PFSK-1 (cell line): ENCODE measurements around the gene CLDN22.

Experiments used
- TAF1 ChIP-seq: IDR thresholded peaks from 2 replicates; pipeline ENCODE4 v1.6.1; 2012; ENCODE audit warnings: low read length, control low read depth, borderline replicate concordance; ENCODE audit not compliant: insufficient read depth
- TF ChIP-seq, protein P1 (sequence below), 2 experiments: IDR thresholded peaks; 2 replicates each; pipeline versions ENCODE4 v1.6.1 to v1.8.0; 2011 to 2012; ENCODE audit warnings: low read depth in 2 of 2, low read length in 2 of 2, control low read depth in 1 of 2, inconsistent platforms in 1 of 2, mild to moderate bottlenecking in 1 of 2, moderate library complexity in 1 of 2; ENCODE audit not compliant: insufficient read depth in 1 of 2

DNA sequence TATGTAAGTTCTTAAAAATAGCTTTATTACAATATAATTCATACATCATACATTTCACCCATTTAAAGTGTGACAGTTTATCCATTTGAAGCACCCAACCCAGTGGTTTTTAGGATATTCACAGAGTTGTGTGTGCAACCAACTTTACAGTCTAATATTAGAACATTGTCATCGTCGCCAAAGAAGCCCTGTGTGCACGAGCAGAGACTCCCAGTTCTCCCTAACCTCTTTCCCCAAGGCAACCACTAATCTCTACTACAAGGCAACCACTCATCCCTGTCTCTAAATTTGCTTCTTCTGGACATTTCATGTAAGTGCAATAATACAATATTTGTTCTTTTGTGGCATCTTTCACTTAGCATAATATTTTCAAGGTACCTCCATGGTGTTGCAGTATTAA, 47.7 kb downstream of the CLDN22 start:
- TF ChIP-seq TAF1 = no peak
- TF ChIP-seq, protein P1, sequence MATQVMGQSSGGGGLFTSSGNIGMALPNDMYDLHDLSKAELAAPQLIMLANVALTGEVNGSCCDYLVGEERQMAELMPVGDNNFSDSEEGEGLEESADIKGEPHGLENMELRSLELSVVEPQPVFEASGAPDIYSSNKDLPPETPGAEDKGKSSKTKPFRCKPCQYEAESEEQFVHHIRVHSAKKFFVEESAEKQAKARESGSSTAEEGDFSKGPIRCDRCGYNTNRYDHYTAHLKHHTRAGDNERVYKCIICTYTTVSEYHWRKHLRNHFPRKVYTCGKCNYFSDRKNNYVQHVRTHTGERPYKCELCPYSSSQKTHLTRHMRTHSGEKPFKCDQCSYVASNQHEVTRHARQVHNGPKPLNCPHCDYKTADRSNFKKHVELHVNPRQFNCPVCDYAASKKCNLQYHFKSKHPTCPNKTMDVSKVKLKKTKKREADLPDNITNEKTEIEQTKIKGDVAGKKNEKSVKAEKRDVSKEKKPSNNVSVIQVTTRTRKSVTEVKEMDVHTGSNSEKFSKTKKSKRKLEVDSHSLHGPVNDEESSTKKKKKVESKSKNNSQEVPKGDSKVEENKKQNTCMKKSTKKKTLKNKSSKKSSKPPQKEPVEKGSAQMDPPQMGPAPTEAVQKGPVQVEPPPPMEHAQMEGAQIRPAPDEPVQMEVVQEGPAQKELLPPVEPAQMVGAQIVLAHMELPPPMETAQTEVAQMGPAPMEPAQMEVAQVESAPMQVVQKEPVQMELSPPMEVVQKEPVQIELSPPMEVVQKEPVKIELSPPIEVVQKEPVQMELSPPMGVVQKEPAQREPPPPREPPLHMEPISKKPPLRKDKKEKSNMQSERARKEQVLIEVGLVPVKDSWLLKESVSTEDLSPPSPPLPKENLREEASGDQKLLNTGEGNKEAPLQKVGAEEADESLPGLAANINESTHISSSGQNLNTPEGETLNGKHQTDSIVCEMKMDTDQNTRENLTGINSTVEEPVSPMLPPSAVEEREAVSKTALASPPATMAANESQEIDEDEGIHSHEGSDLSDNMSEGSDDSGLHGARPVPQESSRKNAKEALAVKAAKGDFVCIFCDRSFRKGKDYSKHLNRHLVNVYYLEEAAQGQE (IDR thresholded peaks at IDR 0.05; ENCODE audit: insufficient read depth in 1 of 2, low read depth in 2 of 2, low read length in 2 of 2) = no peak
